ENCODE results near the gene REEP1. TPM values are rescaled to one million over a fixed set of nuclear protein-coding genes. Genes with fewer than 3 reads are reported as not detected.

Gene REEP1
- total and polyA plus RNA-seq, 2 of the 4 experiments (the other 2 are of a cell fraction), result under 0.01 to 0.03 TPM

- H3K27me3 ChIP-seq (ENCODE audit: control insufficient read depth, insufficient read depth, low read length), result peaks cover 16% of the 10 kb centered on the region
- no peak overlapping the region for H2BK5ac ChIP-seq (ENCODE audit: low read depth, low read length, poor library complexity, severe bottlenecking)
- no peak for DNase-seq
- H4K5ac ChIP-seq (ENCODE audit: low read depth, low read length), result no peak overlapping the region
- H3K4me1 ChIP-seq (ENCODE audit: control insufficient read depth, insufficient read depth, low read length), result no peaks in the 10 kb centered on the region
- H3K9ac ChIP-seq (ENCODE audit: low read depth, low read length), result no peak overlapping the region
- H4K8ac ChIP-seq (ENCODE audit: low read depth in 2 of 2, low read length in 2 of 2), result no peak overlapping the region
- no peak for ATAC-seq (ENCODE audit: low read depth)
- no peak overlapping the region for H2BK120ac ChIP-seq (ENCODE audit: low read depth, low read length)
- no peaks in the 10 kb centered on the region for H3K9me3 ChIP-seq (ENCODE audit: control insufficient read depth, insufficient read depth, low read length)
- no peak overlapping the region for H3K4me2 ChIP-seq (ENCODE audit: low read depth, low read length)
- H3K9me1 ChIP-seq (ENCODE audit: insufficient read depth, low read length), result no peaks in the 10 kb centered on the region
- no peak overlapping the region for H3K18ac ChIP-seq (ENCODE audit: low read depth, low read length)
- POLR2A ChIA-PET (ENCODE audit: unreplicated experiment), result no interaction called here
- H3K79me1 ChIP-seq (ENCODE audit: low read depth in 1 of 2, low read length in 2 of 2), result no peaks in the 10 kb centered on the region
- in situ Hi-C loops (cut with MboI; ENCODE audit: low sequenced_read_pairs), result no loop called here
- no peaks in the 10 kb centered on the region for H4K20me1 ChIP-seq (ENCODE audit: insufficient read depth, low read length)
- H2AK9ac ChIP-seq (replicated peaks; ENCODE audit: low read depth, low read length, poor library complexity), result no peak overlapping the region
- no peak overlapping the region for H2AFZ ChIP-seq (replicated peaks; ENCODE audit: low read length, poor library complexity)
- no peak overlapping the region for H3K4me3 ChIP-seq (ENCODE audit: insufficient read depth, low read depth, low read length)
- BruUV-seq (replicated peaks), result no TSS peak
- no peak overlapping the region for H3K23ac ChIP-seq (ENCODE audit: low read depth, low read length)
- TF ChIP-seq RFX5 (IDR thresholded peaks at IDR 0.05; ENCODE audit: low read depth, low read length) (no peak), MAFK (IDR thresholded peaks at IDR 0.05; ENCODE audit: low read depth, low read length) (no peak), MAZ (IDR thresholded peaks at IDR 0.05; ENCODE audit: borderline replicate concordance, low read depth, low read length) (no peak), SMC3 (IDR thresholded peaks at IDR 0.05; ENCODE audit: low read depth, low read length) (no peak), POLR2A (IDR thresholded peaks at IDR 0.05; ENCODE audit: low read depth, low read length) (no peak)
- TF ChIP-seq, protein P1, sequence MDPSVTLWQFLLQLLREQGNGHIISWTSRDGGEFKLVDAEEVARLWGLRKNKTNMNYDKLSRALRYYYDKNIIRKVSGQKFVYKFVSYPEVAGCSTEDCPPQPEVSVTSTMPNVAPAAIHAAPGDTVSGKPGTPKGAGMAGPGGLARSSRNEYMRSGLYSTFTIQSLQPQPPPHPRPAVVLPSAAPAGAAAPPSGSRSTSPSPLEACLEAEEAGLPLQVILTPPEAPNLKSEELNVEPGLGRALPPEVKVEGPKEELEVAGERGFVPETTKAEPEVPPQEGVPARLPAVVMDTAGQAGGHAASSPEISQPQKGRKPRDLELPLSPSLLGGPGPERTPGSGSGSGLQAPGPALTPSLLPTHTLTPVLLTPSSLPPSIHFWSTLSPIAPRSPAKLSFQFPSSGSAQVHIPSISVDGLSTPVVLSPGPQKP (IDR thresholded peaks at IDR 0.05; ENCODE audit: borderline replicate concordance, low read depth, low read length), result no peak
- dilution Hi-C loops (cut with HindIII; ENCODE audit: low sequenced_read_pairs, unreplicated experiment), result no loop called here
- no peak overlapping the region for H3K14ac ChIP-seq (replicated peaks; ENCODE audit: low read depth, low read length)
- no peak overlapping the region for H4K91ac ChIP-seq (ENCODE audit: insufficient read depth, low read depth, low read length)
- intact Hi-C loops (cut with micrococcal nuclease), result no loop called here
- no peaks in the 10 kb centered on the region for H3K36me3 ChIP-seq (ENCODE audit: control insufficient read depth, insufficient read depth, low read length)
- H2AK5ac ChIP-seq (ENCODE audit: low read depth, low read length), result no peak overlapping the region
- H3K4ac ChIP-seq (ENCODE audit: low read depth, low read length), result no peak overlapping the region
- H3K27ac ChIP-seq (ENCODE audit: insufficient read depth, low read length), result no peak overlapping the region
- no CpG with 5 or more reads among the region's 3 CpGs for WGBS, 2 experiments (ENCODE audit: extremely low coverage in 2 of 2, insufficient read length in 1 of 2)
- no peak overlapping the region for H2BK15ac ChIP-seq (ENCODE audit: low read depth, low read length)
- CTCF ChIA-PET, result no interaction called here
- no peak overlapping the region for H2BK20ac ChIP-seq (ENCODE audit: low read depth, low read length)
- H3K56ac ChIP-seq (ENCODE audit: extremely low read depth, insufficient read depth, low read length), result no peak overlapping the region
Observed at GRCh38 chr2:86293612-86294011, 43.8 kb downstream of the REEP1 start.

Measured in IMR-90 (cell line).